ENCODE measurements around the gene RER1.
"Not testable (repeated sequence)": the region's sequence is repeated elsewhere in the genome, so short reads cannot be mapped to it uniquely, and the experiment has no call there.

RER1 gene

GRCh38 chr1:2435746-2436355, 44.2 kb downstream of the RER1 start:
- ATAC-seq (ENCODE audit: low read depth), result no peak

GRCh38 chr1:2436876-2437275, 45.2 kb downstream of the RER1 start:
- Mint-ChIP-seq H3K27ac (no peak overlapping the region), H3K4me3 (no peak overlapping the region), H3K27me3 (peaks cover 9% of the 10 kb centered on the region), H3K4me1 (peaks cover 4% of the 10 kb centered on the region), H3K9me3 (no peaks in the 10 kb centered on the region), H3K36me3 (peaks cover 4% of the 10 kb centered on the region)
- ATAC-seq (ENCODE audit: low read depth) (no peak), DNase-seq (ENCODE audit: low spot score in 2 of 2) (no peak)

More at GRCh38 chr1:2435746-2436355, 44.2 kb downstream of the RER1 start:
- Mint-ChIP-seq H3K27ac (no peak overlapping the region), H3K4me1 (peaks cover 4% of the 10 kb centered on the region), H3K27me3 (peaks cover 8% of the 10 kb centered on the region), H3K36me3 (peaks cover 4% of the 10 kb centered on the region), H3K4me3 (no peak overlapping the region), H3K9me3 (no peaks in the 10 kb centered on the region)
- no peak for DNase-seq (ENCODE audit: low spot score in 2 of 2)

GRCh38 chr1:2437617-2438016, 46.0 kb downstream of the RER1 start:
- no peak overlapping the region for H3K27ac Mint-ChIP-seq
- peaks cover 4% of the 10 kb centered on the region for H3K4me1 Mint-ChIP-seq
- H3K4me3 Mint-ChIP-seq, result no peak overlapping the region
- ATAC-seq (ENCODE audit: low read depth), result no peak
- H3K36me3 Mint-ChIP-seq, result peaks cover 4% of the 10 kb centered on the region
- H3K27me3 Mint-ChIP-seq, result peaks cover 9% of the 10 kb centered on the region
- no peak for DNase-seq (ENCODE audit: low spot score in 2 of 2)
- H3K9me3 Mint-ChIP-seq, result no peaks in the 10 kb centered on the region

- DNase-seq (ENCODE audit: low spot score in 2 of 2), result no peak
- H3K4me1 Mint-ChIP-seq, result peaks cover 4% of the 10 kb centered on the region
- peaks cover 4% of the 10 kb centered on the region for H3K36me3 Mint-ChIP-seq
- no peak for ATAC-seq (ENCODE audit: low read depth)
- no peak overlapping the region for H3K4me3 Mint-ChIP-seq
- H3K27ac Mint-ChIP-seq, result no peak overlapping the region
- H3K27me3 Mint-ChIP-seq, result peaks cover 9% of the 10 kb centered on the region
- no peaks in the 10 kb centered on the region for H3K9me3 Mint-ChIP-seq
These were observed 46.4 kb downstream of the RER1 start for GRCh38 chr1:2438038-2438437.

- peaks cover 4% of the 10 kb centered on the region for H3K36me3 Mint-ChIP-seq
- peaks cover 9% of the 10 kb centered on the region for H3K27me3 Mint-ChIP-seq
- DNase-seq (ENCODE audit: low spot score in 2 of 2) (no peak), ATAC-seq (ENCODE audit: low read depth) (no peak)
- peaks cover 4% of the 10 kb centered on the region for H3K4me1 Mint-ChIP-seq
- no peak overlapping the region for H3K4me3 Mint-ChIP-seq
- H3K9me3 Mint-ChIP-seq, result no peaks in the 10 kb centered on the region
- no peak overlapping the region for H3K27ac Mint-ChIP-seq
These were observed 47.0 kb downstream of the RER1 start for GRCh38 chr1:2438641-2439040.

- ATAC-seq (ENCODE audit: low read depth), result no peak
- Mint-ChIP-seq H3K27ac (no peak overlapping the region), H3K27me3 (peaks cover 9% of the 10 kb centered on the region), H3K4me3 (no peak overlapping the region), H3K9me3 (no peaks in the 10 kb centered on the region), H3K36me3 (peaks cover 4% of the 10 kb centered on the region), H3K4me1 (peaks cover 4% of the 10 kb centered on the region)
- DNase-seq (ENCODE audit: low spot score in 2 of 2), result no peak
These were observed 47.7 kb downstream of the RER1 start for GRCh38 chr1:2439369-2439768.

GRCh38 chr1:2440346-2440745, 48.7 kb downstream of the RER1 start:
- DNase-seq (ENCODE audit: low spot score in 2 of 2); H3K27ac Mint-ChIP-seq; H3K9me3 Mint-ChIP-seq; H3K36me3 Mint-ChIP-seq; H3K4me1 Mint-ChIP-seq; ATAC-seq (ENCODE audit: low read depth); H3K4me3 Mint-ChIP-seq: not testable (repeated sequence)
- H3K27me3 Mint-ChIP-seq, result peaks cover 14% of the 10 kb centered on the region

- Mint-ChIP-seq H3K9me3 (no peaks in the 10 kb centered on the region), H3K4me3 (no peak overlapping the region), H3K4me1 (peaks cover 6% of the 10 kb centered on the region), H3K27me3 (peaks cover 14% of the 10 kb centered on the region), H3K36me3 (peaks cover 4% of the 10 kb centered on the region), H3K27ac (no peak overlapping the region)
- no peak for ATAC-seq (ENCODE audit: low read depth)
- DNase-seq (ENCODE audit: low spot score in 2 of 2), result no peak
These were observed 50.1 kb downstream of the RER1 start for GRCh38 chr1:2441746-2442145.

GRCh38 chr1:2442661-2443060, 51.0 kb downstream of the RER1 start:
- Mint-ChIP-seq H3K27ac (no peak overlapping the region), H3K4me3 (no peak overlapping the region), H3K4me1 (peaks cover 2% of the 10 kb centered on the region), H3K27me3 (peaks cover 10% of the 10 kb centered on the region), H3K36me3 (peaks cover 4% of the 10 kb centered on the region), H3K9me3 (no peaks in the 10 kb centered on the region)
- DNase-seq (ENCODE audit: low spot score in 2 of 2) (no peak), ATAC-seq (ENCODE audit: low read depth) (no peak)

- peak; percentile 48 for ATAC-seq (ENCODE audit: low read depth)
- Mint-ChIP-seq H3K4me1 (peaks cover 2% of the 10 kb centered on the region), H3K27me3 (peaks cover 8% of the 10 kb centered on the region), H3K36me3 (peaks cover 4% of the 10 kb centered on the region), H3K4me3 (no peak overlapping the region), H3K27ac (no peak overlapping the region), H3K9me3 (no peaks in the 10 kb centered on the region)
- no peak for DNase-seq (ENCODE audit: low spot score in 2 of 2)
These were observed 51.9 kb downstream of the RER1 start for GRCh38 chr1:2443277-2444137.

- Mint-ChIP-seq H3K4me1 (peaks cover 2% of the 10 kb centered on the region), H3K36me3 (peaks cover 4% of the 10 kb centered on the region), H3K27me3 (peaks cover 7% of the 10 kb centered on the region), H3K4me3 (no peak overlapping the region), H3K9me3 (no peaks in the 10 kb centered on the region), H3K27ac (no peak overlapping the region)
- ATAC-seq (ENCODE audit: low read depth) (no peak), DNase-seq (ENCODE audit: low spot score in 2 of 2) (no peak)
These were observed 52.5 kb downstream of the RER1 start for GRCh38 chr1:2444138-2444591.

GRCh38 chr1:2445162-2445822, 53.7 kb downstream of the RER1 start:
- Mint-ChIP-seq H3K27ac (no peak overlapping the region), H3K36me3 (no peaks in the 10 kb centered on the region), H3K4me1 (peaks cover 2% of the 10 kb centered on the region), H3K27me3 (peaks cover 7% of the 10 kb centered on the region), H3K4me3 (no peak overlapping the region), H3K9me3 (no peaks in the 10 kb centered on the region)
- ATAC-seq (ENCODE audit: low read depth), result no peak
- DNase-seq (ENCODE audit: low spot score in 2 of 2), result no peak

GRCh38 chr1:2445823-2446215, 54.2 kb downstream of the RER1 start:
- Mint-ChIP-seq H3K36me3 (no peaks in the 10 kb centered on the region), H3K9me3 (no peaks in the 10 kb centered on the region), H3K4me3 (no peak overlapping the region), H3K27me3 (peaks cover 7% of the 10 kb centered on the region), H3K27ac (no peak overlapping the region), H3K4me1 (peaks cover 2% of the 10 kb centered on the region)
- no peak for DNase-seq (ENCODE audit: low spot score in 2 of 2)
- ATAC-seq (ENCODE audit: low read depth), result no peak

- no peak for ATAC-seq (ENCODE audit: low read depth)
- no peak for DNase-seq (ENCODE audit: low spot score in 2 of 2)
- peaks cover 2% of the 10 kb centered on the region for H3K4me1 Mint-ChIP-seq
- no peaks in the 10 kb centered on the region for H3K9me3 Mint-ChIP-seq
- no peak overlapping the region for H3K27ac Mint-ChIP-seq
- H3K27me3 Mint-ChIP-seq, result peaks cover 6% of the 10 kb centered on the region
- no peaks in the 10 kb centered on the region for H3K36me3 Mint-ChIP-seq
- no peak overlapping the region for H3K4me3 Mint-ChIP-seq
These were observed 54.8 kb downstream of the RER1 start for GRCh38 chr1:2446394-2446793.

Data from memory B cell (primary cell).